GM23338 (cell line): ENCODE measurements around the gene ZSCAN2.

Experiments
- CREB1 ChIP-seq: fragments of 250-450 bp; sonication (Bioruptor Pico); IDR thresholded peaks from 2 replicates; pipeline ENCODE4 v1.5.0; 2020; ENCODE audit warnings: low read depth, mild to moderate bottlenecking, moderate library complexity
- CTCF ChIP-seq, 2 experiments: fragments of 200-600 bp in 1 of 2; sonication (generic) in 1 of 2; conservative IDR thresholded peaks; 2 replicates each; pipeline versions ENCODE4 v1.5.1 to v1.6.1; 2016 to 2017; ENCODE audit warnings: antibody characterized with exemption in 2 of 2, low read depth in 2 of 2, mild to moderate bottlenecking in 2 of 2, moderate library complexity in 1 of 2
- EZH2 ChIP-seq: fragments of 200-600 bp; sonication (generic); IDR thresholded peaks from one replicate; pipeline ENCODE4 v1.8.0; 2017; ENCODE audit warnings: antibody characterized with exemption, mild to moderate bottlenecking, low read depth; ENCODE audit not compliant: unreplicated experiment
- EZH2phosphoT487 ChIP-seq: fragments of 200-600 bp; sonication (generic); IDR thresholded peaks from one replicate; pipeline ENCODE4 v1.8.1; 2018; ENCODE audit warnings: antibody characterized with exemption; ENCODE audit not compliant: unreplicated experiment
- POLR2AphosphoS5 ChIP-seq: IDR thresholded peaks from 2 replicates; pipeline ENCODE4 v1.6.1; 2016; ENCODE audit warnings: antibody characterized with exemption, low read depth
- ZNF114 ChIP-seq: fragments of 250-450 bp; sonication (Bioruptor Pico); IDR thresholded peaks from 2 replicates; pipeline ENCODE4 v1.5.0; 2020; ENCODE audit warnings: mild to moderate bottlenecking, moderate library complexity
- TF ChIP-seq, protein P1 (sequence below): IDR thresholded peaks from one replicate; pipeline ENCODE4 v1.6.1; 2018; ENCODE audit warnings: antibody characterized with exemption; ENCODE audit not compliant: unreplicated experiment

DNA sequence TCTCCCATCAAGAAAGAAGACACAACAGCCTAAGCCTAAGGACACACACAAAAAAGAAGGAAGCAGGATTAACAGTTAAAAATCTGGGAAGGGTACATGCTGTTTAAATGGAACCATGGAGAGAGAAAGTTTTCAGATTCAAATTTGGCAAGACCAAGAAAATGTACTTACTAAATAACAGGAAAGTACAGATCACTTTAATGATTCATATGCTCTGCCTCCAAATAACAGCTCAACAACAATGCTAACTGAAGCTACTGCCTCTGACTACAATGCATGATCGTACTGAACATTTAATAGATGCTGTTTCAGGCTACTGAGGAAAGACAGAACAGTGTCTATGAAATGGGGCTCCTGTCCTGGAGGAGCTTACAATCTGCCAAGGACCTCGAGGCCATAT, 65.6 kb downstream of the ZSCAN2 start:
- TF ChIP-seq EZH2phosphoT487 (no peak), CTCF (conservative IDR thresholded peaks at IDR 0.05; ENCODE audit: low read depth in 2 of 2) (no peak), EZH2 (no peak), ZNF114 (no peak), POLR2AphosphoS5 (no peak), CREB1 (CRISPR knock-in tag) (no peak)
- TF ChIP-seq, protein P1, sequence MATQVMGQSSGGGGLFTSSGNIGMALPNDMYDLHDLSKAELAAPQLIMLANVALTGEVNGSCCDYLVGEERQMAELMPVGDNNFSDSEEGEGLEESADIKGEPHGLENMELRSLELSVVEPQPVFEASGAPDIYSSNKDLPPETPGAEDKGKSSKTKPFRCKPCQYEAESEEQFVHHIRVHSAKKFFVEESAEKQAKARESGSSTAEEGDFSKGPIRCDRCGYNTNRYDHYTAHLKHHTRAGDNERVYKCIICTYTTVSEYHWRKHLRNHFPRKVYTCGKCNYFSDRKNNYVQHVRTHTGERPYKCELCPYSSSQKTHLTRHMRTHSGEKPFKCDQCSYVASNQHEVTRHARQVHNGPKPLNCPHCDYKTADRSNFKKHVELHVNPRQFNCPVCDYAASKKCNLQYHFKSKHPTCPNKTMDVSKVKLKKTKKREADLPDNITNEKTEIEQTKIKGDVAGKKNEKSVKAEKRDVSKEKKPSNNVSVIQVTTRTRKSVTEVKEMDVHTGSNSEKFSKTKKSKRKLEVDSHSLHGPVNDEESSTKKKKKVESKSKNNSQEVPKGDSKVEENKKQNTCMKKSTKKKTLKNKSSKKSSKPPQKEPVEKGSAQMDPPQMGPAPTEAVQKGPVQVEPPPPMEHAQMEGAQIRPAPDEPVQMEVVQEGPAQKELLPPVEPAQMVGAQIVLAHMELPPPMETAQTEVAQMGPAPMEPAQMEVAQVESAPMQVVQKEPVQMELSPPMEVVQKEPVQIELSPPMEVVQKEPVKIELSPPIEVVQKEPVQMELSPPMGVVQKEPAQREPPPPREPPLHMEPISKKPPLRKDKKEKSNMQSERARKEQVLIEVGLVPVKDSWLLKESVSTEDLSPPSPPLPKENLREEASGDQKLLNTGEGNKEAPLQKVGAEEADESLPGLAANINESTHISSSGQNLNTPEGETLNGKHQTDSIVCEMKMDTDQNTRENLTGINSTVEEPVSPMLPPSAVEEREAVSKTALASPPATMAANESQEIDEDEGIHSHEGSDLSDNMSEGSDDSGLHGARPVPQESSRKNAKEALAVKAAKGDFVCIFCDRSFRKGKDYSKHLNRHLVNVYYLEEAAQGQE, result no peak
